Left lung (tissue), 10 donors: ENCODE results near the gene MLLT3. TPM values are rescaled to one million over a fixed set of nuclear protein-coding genes. Genes with fewer than 3 reads are reported as not detected.

ENCODE experiments used
- ATAC-seq: fragments of 200-7000 bp; cut with Tn5 transposase; one replicate; pipeline ENCODE4 v1.9.1; 2020; ENCODE audit warnings: moderate library complexity
- DNase-seq, 4 donors: peaks; one replicate each; pipeline ENCODE4 v3.0.0-alpha.2; 2013 to 2020
- H3K27ac ChIP-seq, 2 donors: fragments of 200-600 bp; sonication (generic) in 1 of 2; one replicate each; pipeline versions ENCODE4 v1.5.0 to v1.8.0; 2020 to 2021
- H3K27me3 ChIP-seq, 2 donors: fragments of 200-600 bp; sonication (generic) in 1 of 2; one replicate each; pipeline versions ENCODE4 v1.5.0 to v1.8.0; 2020 to 2021
- H3K36me3 ChIP-seq, 2 donors: fragments of 200-600 bp; sonication (generic) in 1 of 2; one replicate each; pipeline versions ENCODE4 v1.5.0 to v1.8.0; 2020 to 2021
- H3K4me1 ChIP-seq, 2 donors: fragments of 200-600 bp; one replicate each; pipeline ENCODE4 v1.8.0; 2021
- H3K4me3 ChIP-seq, 2 donors: fragments of 200-600 bp; sonication (generic) in 1 of 2; one replicate each; pipeline versions ENCODE4 v1.5.0 to v1.8.0; 2020 to 2021; ENCODE audit warnings: mild to moderate bottlenecking in 1 of 2
- H3K9me3 ChIP-seq, 2 donors: fragments of 200-600 bp; sonication (generic) in 1 of 2; one replicate each; pipeline versions ENCODE4 v1.5.0 to v1.8.0; 2020 to 2021
- intact Hi-C, 2 donors: fragments of 100-400 bp; cut with DNase I; formaldehyde crosslinking; loops; one replicate each; pipeline versions ENCODE4 v1.11.2 to v1.14.2; 2022
- polyA plus RNA-seq, 6 donors: library from polyadenylated mRNA; unstranded; fragments of 120-200 nt; gene quantifications; one replicate each; pipeline ENCODE4 v1.2.1, GENCODE V29; 2013; ENCODE audit not compliant: insufficient read length in 6 of 6
- total RNA-seq, 2 donors: library from RNA; stranded (reverse); fragmentation: NEBNext Ultra II Directional; extraction: Animal tissue kit (Norgen Biotek cat#: 25700); gene quantifications; one replicate each; pipeline ENCODE4 v1.2.1, GENCODE V29; 2021
- TF ChIP-seq, protein P1 (sequence below), 2 donors: fragments of 200-600 bp; sonication (generic) in 1 of 2; IDR thresholded peaks; one replicate each; pipeline versions ENCODE4 v1.5.0 to v1.8.0; 2021; ENCODE audit warnings: antibody characterized with exemption in 2 of 2
- donor health status: DM: no; HTN: yes; CAD: no.
- donor health status: DM: no; HTN: no; CAD: no.

MLLT3 gene
- total and polyA plus RNA-seq, 8 donors: 17.0 to 38.2 (median 32.5) TPM

DNA sequence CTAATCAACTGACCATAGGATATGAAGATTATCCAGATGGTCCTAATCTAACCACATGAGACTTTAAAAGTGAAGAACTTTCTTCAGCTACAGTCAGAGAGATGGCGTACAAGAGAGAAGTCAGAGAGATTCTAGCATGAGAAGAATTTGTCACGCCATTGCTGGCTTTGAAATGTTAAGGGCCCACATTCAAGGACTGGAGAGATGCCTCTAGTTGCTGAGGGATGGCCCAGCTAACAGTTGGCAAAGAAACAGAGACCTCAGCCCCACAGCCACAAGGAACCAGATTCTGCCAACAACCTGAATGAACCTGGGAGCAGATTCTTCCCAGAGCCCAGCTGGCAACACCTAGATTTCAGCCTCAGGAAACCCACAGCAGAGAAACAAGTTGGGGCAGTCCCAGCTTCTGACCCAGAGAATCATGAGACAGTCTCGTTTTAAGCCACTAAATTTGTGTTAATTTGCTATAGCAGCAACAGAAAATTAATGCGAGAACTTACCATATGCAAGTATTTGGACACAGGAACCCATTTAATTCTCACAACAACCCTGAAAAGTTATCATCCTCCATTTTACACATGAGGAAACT, 132.0 kb downstream of the MLLT3 start:
- no peaks in the 10 kb centered on the region for H3K9me3 ChIP-seq
- intact Hi-C loops: no loop called here

DNA sequence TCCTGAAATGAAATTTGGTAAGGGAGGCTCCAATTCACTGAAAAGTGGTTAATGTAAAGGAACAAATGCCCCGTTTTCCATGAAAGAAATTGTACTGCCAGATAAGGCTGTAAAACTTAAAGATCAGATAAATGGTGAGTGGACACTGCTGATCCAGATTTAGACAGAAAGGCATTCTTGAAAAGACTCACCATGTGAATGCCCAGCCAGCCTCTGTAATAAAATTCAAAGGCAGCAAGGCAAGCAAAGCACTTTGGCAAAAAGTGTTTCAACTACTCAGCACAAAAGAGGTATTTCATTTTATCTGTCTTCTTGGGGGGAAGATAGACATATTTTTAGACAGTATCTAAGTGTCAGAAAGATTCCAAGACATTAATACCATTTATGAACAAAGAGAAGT, 133.6 kb downstream of the MLLT3 start:
- Histone ChIP-seq H3K9me3 (no peaks in the 10 kb centered on the region), H3K4me3 (no peak overlapping the region), H3K4me1 (no peaks in the 10 kb centered on the region), H3K27me3 (no peaks in the 10 kb centered on the region), H3K36me3 (no peaks in the 10 kb centered on the region), H3K27ac (no peak overlapping the region)
- DNase-seq (no peak), ATAC-seq (no peak)
- intact Hi-C loops: no loop called here
- TF ChIP-seq, protein P1, sequence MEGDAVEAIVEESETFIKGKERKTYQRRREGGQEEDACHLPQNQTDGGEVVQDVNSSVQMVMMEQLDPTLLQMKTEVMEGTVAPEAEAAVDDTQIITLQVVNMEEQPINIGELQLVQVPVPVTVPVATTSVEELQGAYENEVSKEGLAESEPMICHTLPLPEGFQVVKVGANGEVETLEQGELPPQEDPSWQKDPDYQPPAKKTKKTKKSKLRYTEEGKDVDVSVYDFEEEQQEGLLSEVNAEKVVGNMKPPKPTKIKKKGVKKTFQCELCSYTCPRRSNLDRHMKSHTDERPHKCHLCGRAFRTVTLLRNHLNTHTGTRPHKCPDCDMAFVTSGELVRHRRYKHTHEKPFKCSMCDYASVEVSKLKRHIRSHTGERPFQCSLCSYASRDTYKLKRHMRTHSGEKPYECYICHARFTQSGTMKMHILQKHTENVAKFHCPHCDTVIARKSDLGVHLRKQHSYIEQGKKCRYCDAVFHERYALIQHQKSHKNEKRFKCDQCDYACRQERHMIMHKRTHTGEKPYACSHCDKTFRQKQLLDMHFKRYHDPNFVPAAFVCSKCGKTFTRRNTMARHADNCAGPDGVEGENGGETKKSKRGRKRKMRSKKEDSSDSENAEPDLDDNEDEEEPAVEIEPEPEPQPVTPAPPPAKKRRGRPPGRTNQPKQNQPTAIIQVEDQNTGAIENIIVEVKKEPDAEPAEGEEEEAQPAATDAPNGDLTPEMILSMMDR (IDR thresholded peaks at IDR 0.05): no peak

More for the DNA sequence above, 132.0 kb downstream of the MLLT3 start:
- Histone ChIP-seq H3K4me1 (no peaks in the 10 kb centered on the region), H3K27ac (no peak overlapping the region), H3K36me3 (no peaks in the 10 kb centered on the region), H3K27me3 (no peaks in the 10 kb centered on the region), H3K4me3 (no peak overlapping the region)
- no peak for DNase-seq
- ATAC-seq: no peak
- TF ChIP-seq, protein P1 (IDR thresholded peaks at IDR 0.05): no peak

DNA sequence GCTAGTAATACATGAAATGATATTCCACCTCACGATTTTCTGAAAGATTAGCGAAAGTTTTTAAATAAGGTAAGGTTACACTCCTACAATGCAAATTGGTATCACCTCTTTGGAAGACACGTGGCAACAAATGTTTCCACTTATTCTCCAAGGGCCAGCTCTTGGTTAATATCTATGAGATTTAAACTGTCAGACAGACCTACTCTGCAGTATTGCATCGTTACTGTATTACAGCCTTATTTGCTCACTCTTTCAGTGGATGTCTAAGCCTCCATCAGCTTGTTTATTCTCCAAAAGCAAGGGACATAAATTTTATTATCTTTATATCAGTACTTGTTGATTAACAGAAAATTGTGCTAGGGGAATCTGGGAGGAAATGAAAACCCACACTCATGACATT, 135.7 kb downstream of the MLLT3 start:
- no peak overlapping the region for H3K27ac ChIP-seq
- TF ChIP-seq, protein P1 (IDR thresholded peaks at IDR 0.05): no peak
- no peaks in the 10 kb centered on the region for H3K4me1 ChIP-seq
- DNase-seq (no peak), ATAC-seq (no peak)
- no peaks in the 10 kb centered on the region for H3K9me3 ChIP-seq
- H3K27me3 ChIP-seq: no peaks in the 10 kb centered on the region
- H3K36me3 ChIP-seq: no peaks in the 10 kb centered on the region
- H3K4me3 ChIP-seq: no peak overlapping the region
- intact Hi-C loops: no loop called here

DNA sequence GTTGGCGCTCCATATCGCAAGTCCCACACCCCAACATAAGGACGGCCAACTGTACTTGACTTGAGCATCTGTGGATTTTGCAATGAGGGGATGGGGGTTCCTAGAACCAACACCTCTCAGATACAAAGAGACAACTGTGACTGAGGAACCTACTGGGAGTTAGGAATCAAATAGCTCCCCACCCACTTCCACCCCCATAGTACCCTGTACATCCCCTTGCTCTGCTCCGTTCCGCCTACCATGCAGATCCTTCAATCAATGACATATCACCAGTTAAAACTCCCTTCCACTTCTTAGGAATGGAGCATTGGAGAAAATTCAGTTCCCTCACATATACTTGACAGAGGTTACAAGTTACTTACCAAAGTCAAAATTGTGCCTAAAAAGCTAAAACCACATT, 140.9 kb downstream of the MLLT3 start:
- DNase-seq (no peak), ATAC-seq (no peak)
- intact Hi-C loops: no loop called here
- Histone ChIP-seq H3K27ac (no peak overlapping the region), H3K9me3 (no peaks in the 10 kb centered on the region), H3K4me1 (no peaks in the 10 kb centered on the region), H3K36me3 (no peaks in the 10 kb centered on the region), H3K27me3 (no peaks in the 10 kb centered on the region), H3K4me3 (no peak overlapping the region)
- TF ChIP-seq, protein P1 (IDR thresholded peaks at IDR 0.05): no peak

DNA sequence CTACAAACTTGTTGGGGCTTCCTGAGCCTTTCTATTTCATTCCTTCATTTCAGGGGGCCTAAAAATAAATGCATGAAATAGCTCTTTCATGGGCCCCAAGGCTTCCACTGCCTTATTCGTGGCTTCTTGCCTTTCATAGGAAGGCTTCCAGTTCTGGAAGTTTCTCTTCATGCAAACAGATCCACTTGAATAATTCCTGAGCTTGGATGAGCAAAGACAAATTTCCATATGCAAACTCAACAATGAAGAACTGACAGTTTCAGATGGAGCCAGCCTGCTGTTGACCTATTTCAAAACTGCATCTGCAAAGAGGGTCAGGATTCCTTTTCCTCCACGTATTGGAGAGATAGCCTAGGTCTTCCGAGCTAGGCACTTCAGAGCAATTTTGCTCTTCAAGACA, 142.1 kb downstream of the MLLT3 start:
- ATAC-seq (no peak), DNase-seq (no peak)
- Histone ChIP-seq H3K9me3 (no peaks in the 10 kb centered on the region), H3K27ac (no peak overlapping the region), H3K36me3 (no peaks in the 10 kb centered on the region), H3K4me1 (no peaks in the 10 kb centered on the region), H3K4me3 (no peak overlapping the region), H3K27me3 (no peaks in the 10 kb centered on the region)
- intact Hi-C loops: no loop called here
- TF ChIP-seq, protein P1 (IDR thresholded peaks at IDR 0.05): no peak
